Osteocyte (in vitro differentiated cells): ENCODE results near the gene EHMT1. TPM values are rescaled to one million over a fixed set of nuclear protein-coding genes. Genes with fewer than 3 reads are reported as not detected.

Source experiments
- DNase-seq: peaks from one replicate; pipeline ENCODE4 v3.0.0; 2021; ENCODE audit warnings: mixed read lengths; ENCODE audit not compliant: unreplicated experiment; ENCODE audit errors: extremely low spot score
- H3K27ac Mint-ChIP-seq: one replicate; pipeline ENCODE4 v1.8.0; 2021; ENCODE audit warnings: mild to moderate bottlenecking, mixed read lengths; ENCODE audit not compliant: unreplicated experiment
- H3K27me3 Mint-ChIP-seq: one replicate; pipeline ENCODE4 v1.8.0; 2021; ENCODE audit warnings: mixed read lengths; ENCODE audit not compliant: unreplicated experiment
- H3K36me3 Mint-ChIP-seq: one replicate; pipeline ENCODE4 v1.8.0; 2021; ENCODE audit warnings: mixed read lengths; ENCODE audit not compliant: unreplicated experiment
- H3K4me1 Mint-ChIP-seq: one replicate; pipeline ENCODE4 v1.8.0; 2021; ENCODE audit warnings: mixed read lengths; ENCODE audit not compliant: unreplicated experiment
- H3K4me3 Mint-ChIP-seq: one replicate; pipeline ENCODE4 v1.8.0; 2021; ENCODE audit warnings: mild to moderate bottlenecking, moderate library complexity, mixed read lengths; ENCODE audit not compliant: unreplicated experiment
- H3K9me3 Mint-ChIP-seq: one replicate; pipeline ENCODE4 v1.8.0; 2021; ENCODE audit warnings: mixed read lengths; ENCODE audit not compliant: unreplicated experiment
- total RNA-seq: library from RNA; stranded (reverse); gene quantifications from 2 replicates; pipeline ENCODE4 v1.2.1, GENCODE V29; 2021
- TF ChIP-seq, protein P1 (sequence below): fragments of 200-600 bp; sonication (generic); IDR thresholded peaks from 2 replicates; pipeline ENCODE4 v1.5.0; 2021; ENCODE audit warnings: antibody characterized with exemption, mild to moderate bottlenecking, moderate library complexity

The EHMT1 gene
- total RNA-seq, 1 donor from 2014 or later = 88.6 TPM

DNA sequence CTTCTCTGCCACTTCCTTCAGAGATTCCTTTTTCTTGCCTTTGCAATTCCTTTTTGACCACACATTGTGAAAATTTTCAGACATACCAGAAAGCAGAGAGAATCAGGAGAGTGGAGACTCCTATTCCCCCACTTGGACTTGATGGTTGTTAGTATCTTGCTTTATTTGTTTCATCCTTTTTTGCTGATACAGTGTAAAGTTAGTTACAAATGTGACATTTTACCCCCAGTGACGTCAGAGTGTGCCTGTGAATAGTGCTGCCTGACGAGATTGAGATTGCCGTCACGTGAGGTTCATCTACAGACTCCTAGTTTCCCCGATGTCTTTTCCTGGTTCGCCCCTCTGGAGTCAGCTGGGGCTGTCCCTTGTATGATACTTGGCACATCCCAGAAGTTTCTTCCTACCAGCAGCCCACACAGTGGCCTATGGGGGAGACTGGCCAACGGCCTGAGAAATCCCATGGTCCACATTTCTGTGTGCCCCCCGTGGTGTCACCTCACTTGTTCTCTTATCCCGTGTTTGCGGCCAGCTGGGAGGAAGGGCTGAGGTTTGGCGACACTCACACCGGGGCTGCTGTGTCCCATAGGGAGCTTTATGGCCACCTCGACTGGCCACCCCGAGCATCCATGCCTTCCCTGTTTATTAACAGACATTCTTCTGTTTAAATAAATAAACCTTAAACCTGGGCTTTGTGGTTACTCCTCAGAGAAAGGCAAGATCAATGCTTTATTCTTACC lies 210.6 kb downstream of the EHMT1 start:
- no peak for DNase-seq
- Mint-ChIP-seq H3K27ac (no peak overlapping the region), H3K4me3 (no peak overlapping the region), H3K9me3 (peaks cover 4% of the 10 kb centered on the region), H3K27me3 (no peaks in the 10 kb centered on the region), H3K4me1 (no peaks in the 10 kb centered on the region), H3K36me3 (peaks cover 48% of the 10 kb centered on the region)
- TF ChIP-seq, protein P1, sequence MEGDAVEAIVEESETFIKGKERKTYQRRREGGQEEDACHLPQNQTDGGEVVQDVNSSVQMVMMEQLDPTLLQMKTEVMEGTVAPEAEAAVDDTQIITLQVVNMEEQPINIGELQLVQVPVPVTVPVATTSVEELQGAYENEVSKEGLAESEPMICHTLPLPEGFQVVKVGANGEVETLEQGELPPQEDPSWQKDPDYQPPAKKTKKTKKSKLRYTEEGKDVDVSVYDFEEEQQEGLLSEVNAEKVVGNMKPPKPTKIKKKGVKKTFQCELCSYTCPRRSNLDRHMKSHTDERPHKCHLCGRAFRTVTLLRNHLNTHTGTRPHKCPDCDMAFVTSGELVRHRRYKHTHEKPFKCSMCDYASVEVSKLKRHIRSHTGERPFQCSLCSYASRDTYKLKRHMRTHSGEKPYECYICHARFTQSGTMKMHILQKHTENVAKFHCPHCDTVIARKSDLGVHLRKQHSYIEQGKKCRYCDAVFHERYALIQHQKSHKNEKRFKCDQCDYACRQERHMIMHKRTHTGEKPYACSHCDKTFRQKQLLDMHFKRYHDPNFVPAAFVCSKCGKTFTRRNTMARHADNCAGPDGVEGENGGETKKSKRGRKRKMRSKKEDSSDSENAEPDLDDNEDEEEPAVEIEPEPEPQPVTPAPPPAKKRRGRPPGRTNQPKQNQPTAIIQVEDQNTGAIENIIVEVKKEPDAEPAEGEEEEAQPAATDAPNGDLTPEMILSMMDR = no peak

DNA sequence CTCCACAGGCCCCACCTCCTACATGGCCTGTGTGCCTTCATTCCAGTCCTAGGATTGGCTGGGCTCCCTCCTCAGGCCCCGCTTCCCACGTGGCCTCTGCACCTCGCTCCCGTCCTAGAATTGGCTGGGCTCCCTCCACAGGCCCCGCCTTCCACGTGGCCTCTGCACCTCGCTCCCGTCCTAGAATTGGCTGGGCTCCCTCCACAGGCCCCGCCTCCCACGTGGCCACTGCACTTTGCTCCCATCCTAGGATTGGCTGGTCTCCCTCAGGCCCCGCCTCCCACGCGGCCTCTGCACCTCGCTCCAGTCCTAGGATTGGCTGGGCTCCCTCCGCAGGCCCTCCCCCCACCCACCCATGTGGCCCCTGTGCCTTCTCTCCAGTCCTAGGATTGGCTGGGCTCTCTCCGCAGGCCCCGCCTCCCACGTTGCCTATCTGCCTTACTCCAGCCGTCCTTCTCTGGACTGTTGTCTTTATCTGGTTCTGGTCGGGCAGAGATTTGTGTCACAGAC lies 213.4 kb downstream of the EHMT1 start:
- Mint-ChIP-seq H3K9me3 (no peaks in the 10 kb centered on the region), H3K4me1 (no peaks in the 10 kb centered on the region), H3K4me3 (no peak overlapping the region), H3K27ac (no peak overlapping the region), H3K27me3 (no peaks in the 10 kb centered on the region), H3K36me3 (peaks cover 28% of the 10 kb centered on the region)
- TF ChIP-seq, protein P1 = no peak
- DNase-seq = no peak

DNA sequence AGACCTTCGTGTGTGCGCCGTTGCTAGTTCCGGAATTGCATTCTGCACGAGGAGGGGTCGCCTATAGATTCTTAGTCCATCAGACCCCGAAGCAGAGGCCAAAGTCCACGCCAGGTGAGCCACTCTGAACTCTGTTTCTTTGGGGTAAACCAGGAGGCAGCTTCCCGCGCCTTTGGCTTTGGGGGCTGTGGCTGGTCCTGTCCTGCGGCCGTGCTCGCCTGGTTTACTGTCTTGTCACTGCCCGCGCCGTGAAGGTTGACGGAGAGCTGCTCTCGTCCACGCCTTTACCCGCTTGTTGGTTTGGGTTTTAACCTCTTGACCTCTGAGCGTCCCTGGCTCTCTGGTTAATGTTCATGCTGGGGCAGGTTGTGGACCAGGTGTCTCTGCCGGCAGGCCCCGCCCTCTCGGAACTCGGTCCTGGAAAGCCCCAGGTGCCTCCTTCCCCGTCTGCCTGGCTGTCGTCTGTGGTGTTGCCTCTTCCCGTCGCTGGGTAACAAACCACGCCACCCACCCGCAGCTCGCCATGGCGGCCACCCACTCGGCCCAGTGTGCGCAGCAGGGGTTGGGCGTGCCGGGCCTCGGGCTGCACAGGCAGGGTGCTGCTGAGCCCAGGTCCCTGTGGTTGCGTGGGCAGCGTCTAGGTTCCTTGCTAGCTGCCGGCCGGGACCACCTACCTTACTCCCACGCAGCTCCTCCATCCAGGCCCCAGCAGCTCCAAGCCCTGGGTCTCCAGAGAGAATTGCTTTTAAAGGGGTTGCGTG lies 214.2 kb downstream of the EHMT1 start:
- Mint-ChIP-seq H3K4me1 (no peaks in the 10 kb centered on the region), H3K36me3 (peaks cover 28% of the 10 kb centered on the region), H3K9me3 (no peaks in the 10 kb centered on the region), H3K4me3 (no peak overlapping the region), H3K27ac (no peak overlapping the region), H3K27me3 (no peaks in the 10 kb centered on the region)
- DNase-seq = no peak
- TF ChIP-seq, protein P1 = no peak

DNA sequence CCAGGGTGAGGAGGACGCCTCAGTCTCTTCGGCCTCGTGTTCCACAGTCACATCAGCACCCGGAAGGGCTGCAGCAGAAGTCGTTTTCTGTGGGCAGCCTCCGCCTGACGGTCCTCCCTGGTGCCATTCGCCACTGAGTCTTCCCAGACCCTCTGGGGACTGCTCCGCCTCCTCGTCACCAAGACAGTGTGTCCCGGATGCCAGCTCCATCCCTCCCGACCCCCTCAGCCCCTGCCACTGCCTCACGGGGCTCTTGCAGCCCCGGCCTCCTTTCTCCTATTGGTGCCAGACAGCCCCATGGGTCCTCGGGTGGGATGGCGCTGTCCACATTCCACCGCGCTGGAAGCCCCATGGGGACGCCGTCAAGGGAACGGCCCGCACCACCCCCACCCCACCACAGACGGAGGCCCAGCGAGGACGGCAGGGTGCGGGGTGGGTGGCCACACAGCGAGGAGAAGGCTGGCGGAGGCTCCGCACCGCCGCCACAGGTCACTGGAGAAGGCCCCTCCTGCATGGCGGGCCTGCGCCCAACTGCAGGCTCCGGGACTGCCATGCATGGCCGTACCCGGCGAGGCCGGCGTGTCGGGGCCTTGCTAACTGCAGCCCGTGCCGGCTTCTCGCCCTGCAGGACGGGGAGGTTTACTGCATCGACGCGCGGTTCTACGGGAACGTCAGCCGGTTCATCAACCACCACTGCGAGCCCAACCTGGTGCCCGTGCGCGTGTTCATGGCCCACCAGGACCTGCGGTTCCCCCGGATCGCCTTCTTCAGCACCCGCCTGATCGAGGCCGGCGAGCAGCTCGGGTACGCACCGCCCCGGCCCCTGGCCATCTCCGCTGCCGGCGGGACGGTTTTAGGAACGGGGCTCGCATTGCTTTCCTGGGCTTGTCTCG lies 215.2 kb downstream of the EHMT1 start:
- TF ChIP-seq, protein P1 = no peak
- no peak for DNase-seq
- no peaks in the 10 kb centered on the region for H3K9me3 Mint-ChIP-seq
- no peak overlapping the region for H3K4me3 Mint-ChIP-seq
- no peaks in the 10 kb centered on the region for H3K27me3 Mint-ChIP-seq
- H3K4me1 Mint-ChIP-seq = no peaks in the 10 kb centered on the region
- no peak overlapping the region for H3K27ac Mint-ChIP-seq
- peaks cover 28% of the 10 kb centered on the region for H3K36me3 Mint-ChIP-seq
